K562 (cell line): Measurements from ENCODE around the gene MN1. TPM values are rescaled to one million over a fixed set of nuclear protein-coding genes. Genes with fewer than 3 reads are reported as not detected.

ENCODE experiments used
- ATF7 ChIP-seq: fragments of 450-650 bp; IDR thresholded peaks from 2 replicates; pipeline ENCODE4 v1.7.1; 2014; ENCODE audit warnings: mild to moderate bottlenecking, moderate library complexity
- CBFA2T2 ChIP-seq: fragments of 450-650 bp; conservative IDR thresholded peaks from 2 replicates; pipeline ENCODE4 v1.6.1; 2017; ENCODE audit warnings: mild to moderate bottlenecking
- FOS ChIP-seq: IDR thresholded peaks from 3 replicates; pipeline ENCODE4 v1.6.1; 2011; ENCODE audit not compliant: insufficient read length; ENCODE audit errors: extremely low read depth
- MAFG ChIP-seq: fragments of 450-650 bp; conservative IDR thresholded peaks from 2 replicates; pipeline ENCODE4 v1.6.1; 2016; ENCODE audit warnings: missing genetic modification characterization, missing compliant biosample characterization
- MCM5 ChIP-seq: fragments of 450-650 bp; IDR thresholded peaks from 2 replicates; pipeline ENCODE4 v1.6.1; 2016; ENCODE audit warnings: low read depth
- NCOA6 ChIP-seq: fragments of 450-650 bp; IDR thresholded peaks from 2 replicates; pipeline ENCODE4 v1.6.1; 2017; ENCODE audit warnings: mild to moderate bottlenecking
- SMAD3 ChIP-seq: fragments of 450-650 bp; formaldehyde crosslinking; conservative IDR thresholded peaks from 2 replicates; pipeline ENCODE4 v1.4.0; 2020; ENCODE audit warnings: mild to moderate bottlenecking
- TARDBP ChIP-seq: fragments of 450-650 bp; IDR thresholded peaks from 2 replicates; pipeline ENCODE4 v1.6.1; 2016
- TCF7L2 ChIP-seq: fragments of 150-350 bp; IDR thresholded peaks from 2 replicates; pipeline ENCODE4 v1.6.1; 2016; ENCODE audit warnings: low read depth, mild to moderate bottlenecking, low read length, moderate library complexity
- ZBTB7A ChIP-seq: IDR thresholded peaks from 2 replicates; pipeline ENCODE4 v1.6.1; 2011; ENCODE audit warnings: low read depth, mild to moderate bottlenecking, low read length, moderate library complexity, borderline replicate concordance; ENCODE audit not compliant: control insufficient read depth
- ZFP36 ChIP-seq: fragments of 150-350 bp; IDR thresholded peaks from 2 replicates; pipeline ENCODE4 v1.6.1; 2018; ENCODE audit warnings: low read length, low read depth; ENCODE audit not compliant: partially characterized antibody
- ZKSCAN3 ChIP-seq: fragments of 250-450 bp; sonication (Bioruptor Pico); IDR thresholded peaks from 2 replicates; pipeline ENCODE4 v1.4.0; 2020
- ZNF197 ChIP-seq: fragments of 200-800 bp; sonication (Bioruptor generic); IDR thresholded peaks from 2 replicates; pipeline ENCODE4 v1.6.1; 2016; ENCODE audit warnings: low read depth, missing genetic modification characterization, missing compliant biosample characterization
- ZNF589 ChIP-seq: fragments of 200-800 bp; sonication (Bioruptor generic); IDR thresholded peaks from 2 replicates; pipeline ENCODE4 v1.6.1; 2016; ENCODE audit warnings: low read depth, missing genetic modification characterization, missing compliant biosample characterization
- polyA plus RNA-seq, 8 experiments: library from polyadenylated mRNA; depleted of rRNA in 4 of 8; stranded (reverse) in 5 of 8; unstranded in 3 of 8; fragments of >200 nt; fragmentation: Nextera tagmentation in 2 of 8; fragmentation: Illumina TruSeq in 1 of 8; extraction: Ambion mirVana in 2 of 8; extraction: Trizol in 1 of 8; gene quantifications; 2 replicates each; pipeline versions ENCODE4 v1.2.1 to v1.2.3, GENCODE V29; 2011 to 2014; ENCODE audit warnings: inconsistent platforms in 1 of 8, missing spikeins in 1 of 8
- total RNA-seq, 7 experiments: library from RNA; depleted of rRNA in 6 of 7; stranded (reverse); fragments of >200 nt in 6 of 7; fragmentation: Illumina TruSeq in 2 of 7; extraction: Trizol in 2 of 7; gene quantifications; 2 replicates each; pipeline versions ENCODE4 v1.2.1 to v1.2.3, GENCODE V29; 2011 to 2021; ENCODE audit warnings: low replicate concordance in 1 of 7
- TF ChIP-seq, protein P1 (sequence below): sonication (generic); formaldehyde crosslinking; IDR thresholded peaks from 2 replicates; pipeline ENCODE4 v1.8.0; 2023; ENCODE audit warnings: missing genetic modification reagents, mild to moderate bottlenecking, borderline replicate concordance
- TF ChIP-seq, protein P2 (sequence below), 2 experiments: fragments of 450-650 bp in 1 of 2; sonication (generic) in 1 of 2; formaldehyde crosslinking in 1 of 2; IDR thresholded peaks in 1 of 2; conservative IDR thresholded peaks in 1 of 2; 2 replicates each; pipeline versions ENCODE4 v1.6.1 to v1.8.1; 2016 to 2023; ENCODE audit warnings: mild to moderate bottlenecking in 2 of 2, moderate library complexity in 2 of 2, inconsistent platforms in 1 of 2, missing genetic modification reagents in 1 of 2
- TF ChIP-seq, protein P3 (sequence below): fragments of 200-800 bp; sonication (Bioruptor generic); IDR thresholded peaks from 2 replicates; pipeline ENCODE4 v1.6.1; 2017; ENCODE audit warnings: missing genetic modification characterization, missing compliant biosample characterization
- TF ChIP-seq, protein P4 (sequence below): sonication (generic); formaldehyde crosslinking; IDR thresholded peaks from 2 replicates; pipeline ENCODE4 v1.4.0; 2020; ENCODE audit warnings: mild to moderate bottlenecking, missing genetic modification reagents

The MN1 gene
- total and polyA plus RNA-seq, 9 of the 15 experiments (the other 6 are each of a cell fraction or from before 2014, with no cell fraction given) = under 0.01 to 0.05 (median 0.03) TPM; not detected in 5

DNA sequence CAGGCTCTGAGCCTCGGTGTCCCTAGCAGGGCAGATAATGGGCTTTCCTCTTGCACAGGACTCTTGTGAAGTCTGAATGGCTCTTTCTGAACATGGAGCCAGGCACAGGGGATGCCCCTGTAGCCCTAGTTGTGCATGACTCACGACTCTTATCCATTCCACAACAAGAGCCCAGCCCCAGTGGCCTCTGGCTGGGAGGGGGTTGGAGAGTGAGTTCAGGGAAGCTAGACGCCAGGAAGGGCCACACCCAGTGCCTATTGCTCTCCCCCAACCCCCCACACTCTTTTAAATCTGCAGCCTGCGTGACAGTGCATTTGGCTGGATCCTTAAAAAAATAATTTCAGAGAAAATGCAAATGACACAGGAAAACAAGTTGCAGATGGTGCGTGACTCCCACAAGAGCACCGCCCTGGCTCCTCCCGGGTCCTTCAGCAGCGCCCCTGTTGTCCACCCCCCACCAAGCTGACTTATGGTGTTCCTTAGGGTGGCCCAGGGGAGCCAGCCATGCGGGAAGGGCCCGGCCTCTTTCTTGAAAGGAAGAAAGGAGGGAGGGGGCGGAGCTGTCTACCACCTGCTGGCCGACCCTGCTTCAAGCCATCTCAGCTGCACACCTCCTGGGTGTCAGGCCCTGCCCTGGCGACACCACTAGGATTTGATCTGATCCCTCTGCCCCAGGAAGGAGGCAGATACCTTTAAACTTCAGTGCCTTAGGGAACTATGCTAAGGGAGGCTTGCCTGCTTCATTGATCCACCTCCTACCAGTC is 74.7 kb downstream of the MN1 start (continued):
- TF ChIP-seq, protein P1, sequence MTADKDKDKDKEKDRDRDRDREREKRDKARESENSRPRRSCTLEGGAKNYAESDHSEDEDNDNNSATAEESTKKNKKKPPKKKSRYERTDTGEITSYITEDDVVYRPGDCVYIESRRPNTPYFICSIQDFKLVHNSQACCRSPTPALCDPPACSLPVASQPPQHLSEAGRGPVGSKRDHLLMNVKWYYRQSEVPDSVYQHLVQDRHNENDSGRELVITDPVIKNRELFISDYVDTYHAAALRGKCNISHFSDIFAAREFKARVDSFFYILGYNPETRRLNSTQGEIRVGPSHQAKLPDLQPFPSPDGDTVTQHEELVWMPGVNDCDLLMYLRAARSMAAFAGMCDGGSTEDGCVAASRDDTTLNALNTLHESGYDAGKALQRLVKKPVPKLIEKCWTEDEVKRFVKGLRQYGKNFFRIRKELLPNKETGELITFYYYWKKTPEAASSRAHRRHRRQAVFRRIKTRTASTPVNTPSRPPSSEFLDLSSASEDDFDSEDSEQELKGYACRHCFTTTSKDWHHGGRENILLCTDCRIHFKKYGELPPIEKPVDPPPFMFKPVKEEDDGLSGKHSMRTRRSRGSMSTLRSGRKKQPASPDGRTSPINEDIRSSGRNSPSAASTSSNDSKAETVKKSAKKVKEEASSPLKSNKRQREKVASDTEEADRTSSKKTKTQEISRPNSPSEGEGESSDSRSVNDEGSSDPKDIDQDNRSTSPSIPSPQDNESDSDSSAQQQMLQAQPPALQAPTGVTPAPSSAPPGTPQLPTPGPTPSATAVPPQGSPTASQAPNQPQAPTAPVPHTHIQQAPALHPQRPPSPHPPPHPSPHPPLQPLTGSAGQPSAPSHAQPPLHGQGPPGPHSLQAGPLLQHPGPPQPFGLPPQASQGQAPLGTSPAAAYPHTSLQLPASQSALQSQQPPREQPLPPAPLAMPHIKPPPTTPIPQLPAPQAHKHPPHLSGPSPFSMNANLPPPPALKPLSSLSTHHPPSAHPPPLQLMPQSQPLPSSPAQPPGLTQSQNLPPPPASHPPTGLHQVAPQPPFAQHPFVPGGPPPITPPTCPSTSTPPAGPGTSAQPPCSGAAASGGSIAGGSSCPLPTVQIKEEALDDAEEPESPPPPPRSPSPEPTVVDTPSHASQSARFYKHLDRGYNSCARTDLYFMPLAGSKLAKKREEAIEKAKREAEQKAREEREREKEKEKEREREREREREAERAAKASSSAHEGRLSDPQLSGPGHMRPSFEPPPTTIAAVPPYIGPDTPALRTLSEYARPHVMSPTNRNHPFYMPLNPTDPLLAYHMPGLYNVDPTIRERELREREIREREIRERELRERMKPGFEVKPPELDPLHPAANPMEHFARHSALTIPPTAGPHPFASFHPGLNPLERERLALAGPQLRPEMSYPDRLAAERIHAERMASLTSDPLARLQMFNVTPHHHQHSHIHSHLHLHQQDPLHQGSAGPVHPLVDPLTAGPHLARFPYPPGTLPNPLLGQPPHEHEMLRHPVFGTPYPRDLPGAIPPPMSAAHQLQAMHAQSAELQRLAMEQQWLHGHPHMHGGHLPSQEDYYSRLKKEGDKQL (CRISPR knock-in tag) = no peak
- TF ChIP-seq ZNF589 (CRISPR knock-in tag) = 0 out of 2 replicates have a peak, but pooled peaks have one; percentile 22
- no peak for TF ChIP-seq SMAD3 (CRISPR knock-in tag)
- TF ChIP-seq MAFG (tag) = peak; percentile 79
- no peak for TF ChIP-seq MCM5
- peak; percentile 49; the same call in 1 of the 2 replicates for TF ChIP-seq ZBTB7A
- TF ChIP-seq ATF7 = peak; percentile 58; the same call in 1 of the 2 replicates
- no peak for TF ChIP-seq ZNF197 (CRISPR knock-in tag)
- TF ChIP-seq CBFA2T2 = peak; percentile 37; the same call in 1 of the 2 replicates
- no peak for TF ChIP-seq NCOA6
- TF ChIP-seq TARDBP = no peak
- TF ChIP-seq, protein P2, sequence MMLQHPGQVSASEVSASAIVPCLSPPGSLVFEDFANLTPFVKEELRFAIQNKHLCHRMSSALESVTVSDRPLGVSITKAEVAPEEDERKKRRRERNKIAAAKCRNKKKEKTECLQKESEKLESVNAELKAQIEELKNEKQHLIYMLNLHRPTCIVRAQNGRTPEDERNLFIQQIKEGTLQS (IDR thresholded peaks at IDR 0.05) = peak; percentile 83
- TF ChIP-seq, protein P2 (CRISPR knock-in tag; conservative IDR thresholded peaks at IDR 0.05) = no peak
- TF ChIP-seq, protein P3, sequence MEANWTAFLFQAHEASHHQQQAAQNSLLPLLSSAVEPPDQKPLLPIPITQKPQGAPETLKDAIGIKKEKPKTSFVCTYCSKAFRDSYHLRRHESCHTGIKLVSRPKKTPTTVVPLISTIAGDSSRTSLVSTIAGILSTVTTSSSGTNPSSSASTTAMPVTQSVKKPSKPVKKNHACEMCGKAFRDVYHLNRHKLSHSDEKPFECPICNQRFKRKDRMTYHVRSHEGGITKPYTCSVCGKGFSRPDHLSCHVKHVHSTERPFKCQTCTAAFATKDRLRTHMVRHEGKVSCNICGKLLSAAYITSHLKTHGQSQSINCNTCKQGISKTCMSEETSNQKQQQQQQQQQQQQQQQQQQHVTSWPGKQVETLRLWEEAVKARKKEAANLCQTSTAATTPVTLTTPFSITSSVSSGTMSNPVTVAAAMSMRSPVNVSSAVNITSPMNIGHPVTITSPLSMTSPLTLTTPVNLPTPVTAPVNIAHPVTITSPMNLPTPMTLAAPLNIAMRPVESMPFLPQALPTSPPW (CRISPR knock-in tag) = peak; percentile 62
- TF ChIP-seq FOS = peak; percentile 28
- TF ChIP-seq TCF7L2 = no peak
- TF ChIP-seq ZKSCAN3 (CRISPR knock-in tag) = no peak
- TF ChIP-seq ZFP36 = no peak
- TF ChIP-seq, protein P4, sequence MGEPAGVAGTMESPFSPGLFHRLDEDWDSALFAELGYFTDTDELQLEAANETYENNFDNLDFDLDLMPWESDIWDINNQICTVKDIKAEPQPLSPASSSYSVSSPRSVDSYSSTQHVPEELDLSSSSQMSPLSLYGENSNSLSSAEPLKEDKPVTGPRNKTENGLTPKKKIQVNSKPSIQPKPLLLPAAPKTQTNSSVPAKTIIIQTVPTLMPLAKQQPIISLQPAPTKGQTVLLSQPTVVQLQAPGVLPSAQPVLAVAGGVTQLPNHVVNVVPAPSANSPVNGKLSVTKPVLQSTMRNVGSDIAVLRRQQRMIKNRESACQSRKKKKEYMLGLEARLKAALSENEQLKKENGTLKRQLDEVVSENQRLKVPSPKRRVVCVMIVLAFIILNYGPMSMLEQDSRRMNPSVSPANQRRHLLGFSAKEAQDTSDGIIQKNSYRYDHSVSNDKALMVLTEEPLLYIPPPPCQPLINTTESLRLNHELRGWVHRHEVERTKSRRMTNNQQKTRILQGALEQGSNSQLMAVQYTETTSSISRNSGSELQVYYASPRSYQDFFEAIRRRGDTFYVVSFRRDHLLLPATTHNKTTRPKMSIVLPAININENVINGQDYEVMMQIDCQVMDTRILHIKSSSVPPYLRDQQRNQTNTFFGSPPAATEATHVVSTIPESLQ (CRISPR knock-in tag) = no peak
